ENCODE results near the gene ZNF574. TPM values are rescaled to one million over a fixed set of nuclear protein-coding genes. Genes with fewer than 3 reads are reported as not detected.

The ZNF574 gene
- total RNA-seq, 4 donors from 2014 or later = 11.0 to 24.2 (median 17.0) TPM

DNA sequence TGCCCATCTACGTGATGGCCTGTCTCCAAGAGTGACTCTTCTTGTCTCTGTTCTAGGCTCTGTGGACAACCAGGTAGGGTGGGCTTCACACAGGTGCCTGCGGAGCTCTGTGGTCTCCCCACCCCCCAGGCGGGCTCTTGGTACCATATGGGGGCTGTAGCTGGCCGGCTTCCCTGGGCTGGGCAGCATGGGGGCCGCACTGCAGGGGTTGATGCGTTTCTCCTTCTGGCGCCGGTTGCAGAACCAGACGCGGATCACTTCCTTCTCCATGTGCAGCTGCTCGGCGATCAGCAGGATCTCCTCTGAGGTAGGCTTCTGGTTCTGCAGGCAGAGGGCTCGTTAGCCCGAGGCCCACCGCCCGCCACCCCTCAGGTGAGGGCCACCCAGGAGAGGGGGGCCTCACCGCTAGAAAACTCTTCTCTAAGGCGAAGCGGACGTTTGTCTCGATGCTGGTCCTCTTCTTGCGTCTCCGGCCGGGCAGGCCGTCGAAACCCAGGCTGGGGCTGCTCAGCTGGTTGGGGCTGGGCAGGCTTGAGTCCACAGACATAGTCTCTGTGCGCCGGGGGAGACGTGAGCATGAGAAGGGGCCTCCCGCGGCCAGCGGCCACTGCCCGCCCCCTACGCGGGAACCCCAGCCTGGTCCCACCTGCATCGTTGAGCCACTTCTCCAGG, 19.3 kb downstream of the ZNF574 start:
- H3K27me3 ChIP-seq = no peaks in the 10 kb centered on the region
- TF ChIP-seq POLR2A (IDR thresholded peaks at IDR 0.05) = no peak
- TF ChIP-seq, protein P1, sequence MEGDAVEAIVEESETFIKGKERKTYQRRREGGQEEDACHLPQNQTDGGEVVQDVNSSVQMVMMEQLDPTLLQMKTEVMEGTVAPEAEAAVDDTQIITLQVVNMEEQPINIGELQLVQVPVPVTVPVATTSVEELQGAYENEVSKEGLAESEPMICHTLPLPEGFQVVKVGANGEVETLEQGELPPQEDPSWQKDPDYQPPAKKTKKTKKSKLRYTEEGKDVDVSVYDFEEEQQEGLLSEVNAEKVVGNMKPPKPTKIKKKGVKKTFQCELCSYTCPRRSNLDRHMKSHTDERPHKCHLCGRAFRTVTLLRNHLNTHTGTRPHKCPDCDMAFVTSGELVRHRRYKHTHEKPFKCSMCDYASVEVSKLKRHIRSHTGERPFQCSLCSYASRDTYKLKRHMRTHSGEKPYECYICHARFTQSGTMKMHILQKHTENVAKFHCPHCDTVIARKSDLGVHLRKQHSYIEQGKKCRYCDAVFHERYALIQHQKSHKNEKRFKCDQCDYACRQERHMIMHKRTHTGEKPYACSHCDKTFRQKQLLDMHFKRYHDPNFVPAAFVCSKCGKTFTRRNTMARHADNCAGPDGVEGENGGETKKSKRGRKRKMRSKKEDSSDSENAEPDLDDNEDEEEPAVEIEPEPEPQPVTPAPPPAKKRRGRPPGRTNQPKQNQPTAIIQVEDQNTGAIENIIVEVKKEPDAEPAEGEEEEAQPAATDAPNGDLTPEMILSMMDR (IDR thresholded peaks at IDR 0.05) = no peak
- H3K27ac ChIP-seq = no peak overlapping the region
- H3K4me1 ChIP-seq = peaks cover 0 to 16% (median 5%) of the 10 kb centered on the region in 4 donors
- no peaks in the 10 kb centered on the region for H3K36me3 ChIP-seq
- no peak overlapping the region for H3K4me3 ChIP-seq
- no peak for DNase-seq
- no peaks in the 10 kb centered on the region for H3K9me3 ChIP-seq

- Histone ChIP-seq H3K9me3 (no peaks in the 10 kb centered on the region), H3K36me3 (no peaks in the 10 kb centered on the region), H3K4me1 (peaks cover 0 to 16% (median 5%) of the 10 kb centered on the region in 4 donors), H3K27ac (no peak overlapping the region), H3K27me3 (no peaks in the 10 kb centered on the region), H3K4me3 (no peak overlapping the region)
- TF ChIP-seq POLR2A (IDR thresholded peaks at IDR 0.05) = no peak
- TF ChIP-seq, protein P1 (IDR thresholded peaks at IDR 0.05) = no peak
- no peak for DNase-seq
These were observed 19.9 kb downstream of the ZNF574 start for GRCh38 chr19:42095814-42096230.

DNA sequence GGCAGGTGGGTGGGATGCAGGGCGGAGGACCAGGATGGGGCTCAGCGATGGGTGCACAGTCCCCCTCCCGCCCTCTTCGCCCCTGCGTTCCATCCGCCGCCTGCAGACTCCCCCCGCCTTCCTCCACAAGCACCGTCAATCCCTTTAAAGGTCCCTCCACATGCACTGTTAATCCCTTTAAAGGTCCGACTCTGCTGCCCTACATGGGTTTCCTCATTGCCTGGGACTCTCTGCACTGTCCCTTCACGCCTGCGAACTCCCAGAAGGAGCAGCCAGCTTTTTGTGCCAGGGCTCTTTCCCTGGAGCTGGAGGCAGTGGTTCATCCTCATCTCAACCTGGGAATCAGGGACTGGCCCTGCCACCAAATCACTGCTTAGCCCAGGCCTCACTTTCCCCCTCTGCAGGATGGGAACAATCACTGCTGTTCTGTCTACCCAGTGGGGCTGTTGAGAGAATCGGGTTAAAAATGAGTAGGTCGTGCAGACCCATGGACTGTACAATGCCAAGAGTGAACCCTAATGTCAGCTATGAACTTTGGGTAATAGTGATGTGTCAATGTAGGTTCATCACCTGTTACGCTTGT, 20.4 kb downstream of the ZNF574 start:
- no peak for DNase-seq
- no peaks in the 10 kb centered on the region for H3K9me3 ChIP-seq
- TF ChIP-seq, protein P1 (IDR thresholded peaks at IDR 0.05) = no peak
- no peak for TF ChIP-seq POLR2A (IDR thresholded peaks at IDR 0.05)
- H3K36me3 ChIP-seq = no peaks in the 10 kb centered on the region
- no peak overlapping the region for H3K4me3 ChIP-seq
- H3K27ac ChIP-seq = no peak overlapping the region
- peaks cover 0 to 12% (median 3%) of the 10 kb centered on the region in 4 donors for H3K4me1 ChIP-seq
- H3K27me3 ChIP-seq = no peaks in the 10 kb centered on the region

DNA sequence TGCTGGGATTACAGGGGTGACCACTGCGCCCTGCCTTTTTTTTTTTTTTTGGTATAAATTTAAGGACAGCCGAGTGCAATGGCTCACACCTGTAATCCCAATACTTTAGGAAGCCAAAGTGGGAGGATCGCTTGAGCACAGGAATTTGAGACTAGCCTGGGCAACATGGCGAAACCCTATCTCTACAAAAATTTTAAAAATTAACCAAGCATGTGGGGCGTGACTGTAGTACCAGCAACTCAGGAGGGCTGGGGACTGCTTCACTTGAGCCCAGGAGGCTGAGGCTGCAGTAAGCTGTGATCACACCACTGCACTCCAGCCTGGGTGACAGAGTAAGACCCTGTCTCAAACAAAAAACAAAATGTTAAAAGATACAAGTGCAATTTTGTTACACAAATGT, 21.5 kb downstream of the ZNF574 start:
- Histone ChIP-seq H3K9me3 (no peaks in the 10 kb centered on the region), H3K27me3 (no peaks in the 10 kb centered on the region), H3K4me3 (no peak overlapping the region), H3K36me3 (no peaks in the 10 kb centered on the region), H3K4me1 (peaks cover 0 to under 1% (median 0%) of the 10 kb centered on the region in 4 donors), H3K27ac (no peak overlapping the region)
- TF ChIP-seq POLR2A (IDR thresholded peaks at IDR 0.05) = no peak
- TF ChIP-seq, protein P1 (IDR thresholded peaks at IDR 0.05) = no peak
- no peak for DNase-seq

GRCh38 chr19:42098781-42099180, 22.8 kb downstream of the ZNF574 start:
- Histone ChIP-seq H3K4me1 (no peaks in the 10 kb centered on the region), H3K9me3 (no peaks in the 10 kb centered on the region), H3K27ac (no peak overlapping the region), H3K36me3 (no peaks in the 10 kb centered on the region), H3K27me3 (no peaks in the 10 kb centered on the region), H3K4me3 (no peak overlapping the region)
- TF ChIP-seq, protein P1 (IDR thresholded peaks at IDR 0.05) = no peak
- no peak for TF ChIP-seq POLR2A (IDR thresholded peaks at IDR 0.05)
- DNase-seq = no peak
